Testis (tissue), 2 donors: Measurements from ENCODE around the gene ALG12.

Experiments
- CTCF ChIP-seq, 3 experiments: fragments of 450-650 bp in 2 of 3; fragments of 200-600 bp in 1 of 3; sonication (generic) in 1 of 3; IDR thresholded peaks; one replicate each; pipeline ENCODE4 v1.5.1; 2016 to 2019; ENCODE audit warnings: antibody characterized with exemption in 3 of 3, mild to moderate bottlenecking in 2 of 3, moderate library complexity in 1 of 3
- POLR2A ChIP-seq: fragments of 450-650 bp; IDR thresholded peaks from one replicate; pipeline ENCODE4 v1.6.1; 2017; ENCODE audit warnings: antibody characterized with exemption, mild to moderate bottlenecking, moderate library complexity

GRCh38 chr22:49917974-49918910 lies at the start of gene ALG12, which contains the start of gene CRELD2:
- TF ChIP-seq CTCF (IDR thresholded peaks at IDR 0.05) = no peak
- TF ChIP-seq POLR2A = no peak
